Neural crest cell (in vitro differentiated cells): Measurements from ENCODE around the gene SYNPO. TPM values are rescaled to one million over a fixed set of nuclear protein-coding genes. Genes with fewer than 3 reads are reported as not detected.
A peak's percentile ranks its signal among the peaks of the same experiment; 100 is the strongest.

Experiments used
- DNase-seq: peaks from one replicate; pipeline ENCODE4 v3.0.0; 2021; ENCODE audit warnings: low read depth, mixed read lengths, low spot score
- H3K27ac Mint-ChIP-seq: one replicate; pipeline ENCODE4 v1.8.0; 2021; ENCODE audit warnings: mild to moderate bottlenecking, mixed read lengths; ENCODE audit not compliant: unreplicated experiment
- H3K27me3 Mint-ChIP-seq: 2 replicates; pipeline ENCODE4 v1.8.0; 2021; ENCODE audit warnings: low read depth, mild to moderate bottlenecking, mixed read lengths
- H3K36me3 Mint-ChIP-seq: 2 replicates; pipeline ENCODE4 v1.8.0; 2021; ENCODE audit warnings: low read depth, mild to moderate bottlenecking, mixed read lengths
- H3K4me1 Mint-ChIP-seq: 2 replicates; pipeline ENCODE4 v1.8.0; 2021; ENCODE audit warnings: mixed read lengths
- H3K4me3 Mint-ChIP-seq: one replicate; pipeline ENCODE4 v1.8.0; 2021; ENCODE audit warnings: mild to moderate bottlenecking, mixed read lengths
- H3K9me3 Mint-ChIP-seq: 2 replicates; pipeline ENCODE4 v1.8.0; 2021; ENCODE audit warnings: mixed read lengths
- total RNA-seq: library from RNA; stranded (reverse); gene quantifications from 2 replicates; pipeline ENCODE4 v1.2.1, GENCODE V29; 2021
- TF ChIP-seq, protein P1 (sequence below): fragments of 200-600 bp; sonication (generic); conservative IDR thresholded peaks from 2 replicates; pipeline ENCODE4 v1.5.0; 2021; ENCODE audit warnings: antibody characterized with exemption, mild to moderate bottlenecking

SYNPO gene
- total RNA-seq, 1 donor from 2014 or later, result 1.5 TPM

DNA sequence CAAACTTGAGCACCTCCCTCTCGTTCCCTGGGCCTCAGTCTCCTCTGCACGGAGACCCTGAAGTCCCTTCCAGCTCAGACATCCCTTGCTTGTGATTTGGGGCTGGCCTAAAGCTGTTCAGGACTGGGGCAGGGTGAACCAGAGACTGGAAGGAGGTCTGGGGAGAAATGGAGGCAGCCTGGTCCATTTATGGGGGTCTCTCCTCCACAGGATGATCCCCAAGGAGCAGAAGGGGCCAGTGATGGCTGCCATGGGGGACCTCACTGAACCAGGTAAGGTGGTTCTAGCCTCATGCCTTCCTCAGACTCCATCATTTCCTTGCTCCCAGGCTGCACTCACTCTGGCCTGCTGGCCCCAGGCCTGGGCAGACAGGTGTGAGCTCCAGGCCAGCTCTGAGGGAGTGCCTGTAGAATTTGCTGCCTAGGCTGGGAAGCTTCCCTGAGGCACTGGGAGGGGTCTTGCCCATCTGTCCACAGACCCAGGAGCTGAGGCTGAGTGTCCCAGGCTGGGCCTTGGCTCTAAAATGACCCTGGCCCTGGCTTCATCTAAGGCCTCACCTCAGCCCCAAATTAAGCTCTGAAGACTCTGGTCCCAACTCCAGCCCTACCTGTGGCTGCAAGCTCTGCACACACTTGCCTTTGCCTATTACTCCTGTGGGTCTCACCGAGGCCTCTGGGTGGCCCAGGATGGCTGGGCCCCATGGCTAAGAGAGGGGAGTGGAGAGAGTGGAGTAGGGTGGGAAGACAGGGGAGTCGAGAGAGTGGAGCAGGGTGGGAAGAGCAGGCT is 22.5 kb downstream of the SYNPO start:
- H3K4me3 Mint-ChIP-seq, result no peak overlapping the region
- H3K36me3 Mint-ChIP-seq, result no peaks in the 10 kb centered on the region
- H3K9me3 Mint-ChIP-seq, result no peaks in the 10 kb centered on the region
- peaks cover 5% of the 10 kb centered on the region for H3K4me1 Mint-ChIP-seq
- DNase-seq, result no peak
- TF ChIP-seq, protein P1, sequence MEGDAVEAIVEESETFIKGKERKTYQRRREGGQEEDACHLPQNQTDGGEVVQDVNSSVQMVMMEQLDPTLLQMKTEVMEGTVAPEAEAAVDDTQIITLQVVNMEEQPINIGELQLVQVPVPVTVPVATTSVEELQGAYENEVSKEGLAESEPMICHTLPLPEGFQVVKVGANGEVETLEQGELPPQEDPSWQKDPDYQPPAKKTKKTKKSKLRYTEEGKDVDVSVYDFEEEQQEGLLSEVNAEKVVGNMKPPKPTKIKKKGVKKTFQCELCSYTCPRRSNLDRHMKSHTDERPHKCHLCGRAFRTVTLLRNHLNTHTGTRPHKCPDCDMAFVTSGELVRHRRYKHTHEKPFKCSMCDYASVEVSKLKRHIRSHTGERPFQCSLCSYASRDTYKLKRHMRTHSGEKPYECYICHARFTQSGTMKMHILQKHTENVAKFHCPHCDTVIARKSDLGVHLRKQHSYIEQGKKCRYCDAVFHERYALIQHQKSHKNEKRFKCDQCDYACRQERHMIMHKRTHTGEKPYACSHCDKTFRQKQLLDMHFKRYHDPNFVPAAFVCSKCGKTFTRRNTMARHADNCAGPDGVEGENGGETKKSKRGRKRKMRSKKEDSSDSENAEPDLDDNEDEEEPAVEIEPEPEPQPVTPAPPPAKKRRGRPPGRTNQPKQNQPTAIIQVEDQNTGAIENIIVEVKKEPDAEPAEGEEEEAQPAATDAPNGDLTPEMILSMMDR, result no peak
- H3K27me3 Mint-ChIP-seq, result peaks cover 32% of the 10 kb centered on the region
- H3K27ac Mint-ChIP-seq, result no peak overlapping the region

DNA sequence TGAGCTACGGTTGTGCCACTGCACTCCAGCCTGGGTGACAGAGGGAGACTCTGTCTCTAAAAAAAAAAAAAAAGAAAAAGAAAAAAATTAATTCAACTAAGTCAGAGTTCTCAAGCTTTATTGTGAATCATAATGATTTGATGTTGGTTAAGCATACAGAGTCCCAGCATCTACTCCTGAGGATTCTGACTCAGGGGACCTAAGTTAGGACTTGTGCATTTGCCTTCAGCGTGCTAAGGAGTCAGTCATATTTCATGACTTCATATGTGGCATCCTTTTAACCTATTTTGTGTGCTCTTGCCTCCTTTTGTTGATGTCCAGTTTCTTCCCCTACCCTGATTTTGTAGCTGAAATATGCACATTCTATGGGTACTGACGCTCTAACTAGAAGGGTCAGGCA is 23.5 kb downstream of the SYNPO start:
- no peak for DNase-seq
- no peak overlapping the region for H3K27ac Mint-ChIP-seq
- H3K9me3 Mint-ChIP-seq, result no peaks in the 10 kb centered on the region
- peaks cover 32% of the 10 kb centered on the region for H3K27me3 Mint-ChIP-seq
- TF ChIP-seq, protein P1, result no peak
- no peak overlapping the region for H3K4me3 Mint-ChIP-seq
- peaks cover 5% of the 10 kb centered on the region for H3K4me1 Mint-ChIP-seq
- no peaks in the 10 kb centered on the region for H3K36me3 Mint-ChIP-seq

DNA sequence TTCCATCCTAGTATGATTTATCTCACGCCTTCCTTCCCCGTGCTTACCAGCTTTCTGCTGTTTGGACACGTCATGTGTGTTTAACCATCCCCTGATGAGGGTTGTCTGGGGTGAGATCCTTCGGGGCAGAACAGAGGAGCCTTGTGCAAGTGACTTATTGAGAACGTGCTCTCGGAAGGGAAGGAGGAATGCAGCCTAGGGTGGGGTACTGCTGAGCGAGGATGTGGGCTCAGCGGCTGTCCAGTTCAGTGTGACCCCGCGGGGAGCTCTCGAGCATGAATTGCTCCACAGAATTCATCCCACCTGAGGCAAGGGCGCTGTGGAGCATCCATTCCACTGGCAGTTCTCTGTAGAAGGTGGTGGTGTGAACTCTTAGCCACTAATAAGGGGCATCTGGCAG is 24.6 kb downstream of the SYNPO start:
- H3K4me1 Mint-ChIP-seq, result peaks cover 5% of the 10 kb centered on the region
- H3K27me3 Mint-ChIP-seq, result peaks cover 37% of the 10 kb centered on the region
- DNase-seq, result no peak
- TF ChIP-seq, protein P1, result no peak
- no peaks in the 10 kb centered on the region for H3K9me3 Mint-ChIP-seq
- no peak overlapping the region for H3K27ac Mint-ChIP-seq
- no peak overlapping the region for H3K4me3 Mint-ChIP-seq
- no peaks in the 10 kb centered on the region for H3K36me3 Mint-ChIP-seq

DNA sequence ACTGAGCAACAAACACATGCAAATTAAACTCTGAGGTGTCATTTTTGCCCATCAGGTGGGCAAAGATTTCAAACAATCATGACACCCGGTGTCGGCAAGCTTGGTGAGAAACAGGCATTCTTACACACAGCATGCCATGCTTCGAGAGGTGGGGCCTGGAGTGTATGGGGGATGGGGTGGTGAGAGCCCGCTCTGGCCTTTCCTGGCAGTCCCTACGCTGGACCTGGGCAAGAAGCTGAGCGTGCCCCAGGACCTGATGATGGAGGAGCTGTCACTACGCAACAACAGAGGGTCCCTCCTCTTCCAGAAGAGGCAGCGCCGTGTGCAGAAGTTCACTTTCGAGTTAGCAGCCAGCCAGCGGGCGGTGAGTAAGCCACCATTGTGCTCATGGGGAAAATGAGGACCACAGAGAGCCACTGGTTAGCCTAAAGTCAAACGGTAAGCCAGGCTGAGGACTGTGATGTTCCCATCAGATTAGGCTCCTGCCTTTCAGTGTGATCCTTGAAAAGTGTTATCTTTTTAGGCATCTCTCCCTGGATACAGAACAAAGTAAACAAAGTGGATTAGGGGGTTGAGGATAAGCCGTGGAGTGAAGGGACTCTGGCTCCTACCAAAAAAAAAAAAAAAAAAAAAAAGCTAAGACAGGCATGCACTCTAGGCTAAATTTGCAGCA is 30.0 kb downstream of the SYNPO start:
- no peaks in the 10 kb centered on the region for H3K4me1 Mint-ChIP-seq
- no peaks in the 10 kb centered on the region for H3K9me3 Mint-ChIP-seq
- H3K27ac Mint-ChIP-seq, result no peak overlapping the region
- no peaks in the 10 kb centered on the region for H3K36me3 Mint-ChIP-seq
- TF ChIP-seq, protein P1, result no peak
- no peak for DNase-seq
- H3K4me3 Mint-ChIP-seq, result peak overlapping the region; percentile 82
- H3K27me3 Mint-ChIP-seq, result peaks cover 45% of the 10 kb centered on the region

DNA sequence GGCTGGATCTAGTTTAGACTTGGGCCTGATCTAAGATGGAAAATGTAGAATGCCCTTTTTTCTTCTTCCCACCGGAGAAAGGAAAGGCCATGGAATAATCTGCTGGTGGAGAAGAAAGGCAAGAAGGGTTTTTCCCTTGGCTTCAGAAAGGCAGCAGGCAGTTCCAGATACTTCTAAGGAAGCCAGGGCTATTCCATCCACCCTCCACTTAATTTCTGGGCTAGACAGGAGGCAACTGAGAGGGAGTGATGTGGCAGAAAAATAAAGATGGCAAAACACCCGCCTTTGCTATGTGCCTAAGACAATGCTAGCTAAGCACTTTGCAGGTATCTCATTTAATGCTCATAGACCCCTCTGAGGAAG is 30.5 kb downstream of the SYNPO start:
- no peak overlapping the region for H3K27ac Mint-ChIP-seq
- H3K27me3 Mint-ChIP-seq, result peaks cover 47% of the 10 kb centered on the region
- no peak for DNase-seq
- no peaks in the 10 kb centered on the region for H3K9me3 Mint-ChIP-seq
- H3K36me3 Mint-ChIP-seq, result no peaks in the 10 kb centered on the region
- no peaks in the 10 kb centered on the region for H3K4me1 Mint-ChIP-seq
- peak overlapping the region; percentile 82 for H3K4me3 Mint-ChIP-seq
- TF ChIP-seq, protein P1, result no peak
